HEK293T (cell line): ENCODE results near the gene AMN.

Source experiments
- ARNT ChIP-seq: fragments of 450-650 bp; IDR thresholded peaks from 2 replicates; pipeline ENCODE4 v1.6.1; 2017; ENCODE audit warnings: mild to moderate bottlenecking
- BHLHE40 ChIP-seq: fragments of 450-650 bp; IDR thresholded peaks from 2 replicates; pipeline ENCODE4 v1.6.1; 2016; ENCODE audit warnings: mild to moderate bottlenecking, moderate library complexity, borderline replicate concordance
- ELF4 ChIP-seq: fragments of 450-650 bp; IDR thresholded peaks from 2 replicates; pipeline ENCODE4 v1.6.1; 2017; ENCODE audit warnings: antibody characterized with exemption
- FOXA1 ChIP-seq: fragments of 450-650 bp; IDR thresholded peaks from 2 replicates; pipeline ENCODE4 v1.6.1; 2016; ENCODE audit warnings: mild to moderate bottlenecking
- FOXK2 ChIP-seq: fragments of 450-650 bp; IDR thresholded peaks from 2 replicates; pipeline ENCODE4 v1.6.1; 2016; ENCODE audit warnings: mild to moderate bottlenecking
- HDGF ChIP-seq: fragments of 450-650 bp; IDR thresholded peaks from 2 replicates; pipeline ENCODE4 v1.6.1; 2017; ENCODE audit warnings: antibody characterized with exemption, borderline replicate concordance
- L3MBTL2 ChIP-seq: fragments of 450-650 bp; conservative IDR thresholded peaks from 2 replicates; pipeline ENCODE4 v1.6.1; 2016; ENCODE audit warnings: mild to moderate bottlenecking
- LEF1 ChIP-seq: fragments of 450-650 bp; IDR thresholded peaks from 2 replicates; pipeline ENCODE4 v1.6.1; 2017; ENCODE audit warnings: mild to moderate bottlenecking, borderline replicate concordance
- NFRKB ChIP-seq: fragments of 450-650 bp; IDR thresholded peaks from 2 replicates; pipeline ENCODE4 v1.6.1; 2016; ENCODE audit warnings: mild to moderate bottlenecking, moderate library complexity
- SP1 ChIP-seq: fragments of 450-650 bp; IDR thresholded peaks from 2 replicates; pipeline ENCODE4 v1.6.1; 2017
- SUZ12 ChIP-seq: fragments of 450-650 bp; IDR thresholded peaks from 2 replicates; pipeline ENCODE4 v1.6.1; 2016; ENCODE audit warnings: mild to moderate bottlenecking
- TARDBP ChIP-seq: fragments of 450-650 bp; IDR thresholded peaks from 2 replicates; pipeline ENCODE4 v1.6.1; 2016

GRCh38 chr14:102932484-102933248 is 10.2 kb downstream of the AMN start:
- TF ChIP-seq BHLHE40 (no peak), SP1 (no peak), HDGF (no peak), ELF4 (no peak), SUZ12 (no peak), L3MBTL2 (no peak), FOXA1 (no peak), ARNT (no peak), FOXK2 (no peak), LEF1 (no peak), NFRKB (no peak), TARDBP (no peak)
